Epithelial cell of esophagus (primary cell): ENCODE data around the gene AP4E1.
"Not testable (repeated sequence)": the region's sequence is repeated elsewhere in the genome, so short reads cannot be mapped to it uniquely, and the experiment has no call there.

Experiments
- DNase-seq: peaks from one replicate; pipeline ENCODE4 v3.0.0; 2010; ENCODE audit warnings: low read depth
- H3K4me3 ChIP-seq: 2 replicates; pipeline ENCODE4 v1.5.1; 2011; ENCODE audit warnings: mild to moderate bottlenecking, low read length, control low read depth
- TF ChIP-seq, protein P1 (sequence below): IDR thresholded peaks from 2 replicates; pipeline ENCODE4 v1.5.1; 2011; ENCODE audit warnings: low read depth, mild to moderate bottlenecking, low read length, control low read depth, inconsistent platforms; ENCODE audit not compliant: insufficient read depth; ENCODE audit errors: missing control alignments

AP4E1 gene

GRCh38 chr15:50872832-50873426 is 35.6 kb upstream of the AP4E1 start:
- TF ChIP-seq, protein P1, sequence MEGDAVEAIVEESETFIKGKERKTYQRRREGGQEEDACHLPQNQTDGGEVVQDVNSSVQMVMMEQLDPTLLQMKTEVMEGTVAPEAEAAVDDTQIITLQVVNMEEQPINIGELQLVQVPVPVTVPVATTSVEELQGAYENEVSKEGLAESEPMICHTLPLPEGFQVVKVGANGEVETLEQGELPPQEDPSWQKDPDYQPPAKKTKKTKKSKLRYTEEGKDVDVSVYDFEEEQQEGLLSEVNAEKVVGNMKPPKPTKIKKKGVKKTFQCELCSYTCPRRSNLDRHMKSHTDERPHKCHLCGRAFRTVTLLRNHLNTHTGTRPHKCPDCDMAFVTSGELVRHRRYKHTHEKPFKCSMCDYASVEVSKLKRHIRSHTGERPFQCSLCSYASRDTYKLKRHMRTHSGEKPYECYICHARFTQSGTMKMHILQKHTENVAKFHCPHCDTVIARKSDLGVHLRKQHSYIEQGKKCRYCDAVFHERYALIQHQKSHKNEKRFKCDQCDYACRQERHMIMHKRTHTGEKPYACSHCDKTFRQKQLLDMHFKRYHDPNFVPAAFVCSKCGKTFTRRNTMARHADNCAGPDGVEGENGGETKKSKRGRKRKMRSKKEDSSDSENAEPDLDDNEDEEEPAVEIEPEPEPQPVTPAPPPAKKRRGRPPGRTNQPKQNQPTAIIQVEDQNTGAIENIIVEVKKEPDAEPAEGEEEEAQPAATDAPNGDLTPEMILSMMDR = no peak
- no peak for DNase-seq
- no peak overlapping the region for H3K4me3 ChIP-seq

GRCh38 chr15:50873935-50874361 is 34.5 kb upstream of the AP4E1 start:
- TF ChIP-seq, protein P1 = no peak
- H3K4me3 ChIP-seq = no peak overlapping the region
- DNase-seq = no peak

- H3K4me3 ChIP-seq, DNase-seq: not testable (repeated sequence)
Measured at GRCh38 chr15:50875238-50875637, 33.2 kb upstream of the AP4E1 start.

DNA sequence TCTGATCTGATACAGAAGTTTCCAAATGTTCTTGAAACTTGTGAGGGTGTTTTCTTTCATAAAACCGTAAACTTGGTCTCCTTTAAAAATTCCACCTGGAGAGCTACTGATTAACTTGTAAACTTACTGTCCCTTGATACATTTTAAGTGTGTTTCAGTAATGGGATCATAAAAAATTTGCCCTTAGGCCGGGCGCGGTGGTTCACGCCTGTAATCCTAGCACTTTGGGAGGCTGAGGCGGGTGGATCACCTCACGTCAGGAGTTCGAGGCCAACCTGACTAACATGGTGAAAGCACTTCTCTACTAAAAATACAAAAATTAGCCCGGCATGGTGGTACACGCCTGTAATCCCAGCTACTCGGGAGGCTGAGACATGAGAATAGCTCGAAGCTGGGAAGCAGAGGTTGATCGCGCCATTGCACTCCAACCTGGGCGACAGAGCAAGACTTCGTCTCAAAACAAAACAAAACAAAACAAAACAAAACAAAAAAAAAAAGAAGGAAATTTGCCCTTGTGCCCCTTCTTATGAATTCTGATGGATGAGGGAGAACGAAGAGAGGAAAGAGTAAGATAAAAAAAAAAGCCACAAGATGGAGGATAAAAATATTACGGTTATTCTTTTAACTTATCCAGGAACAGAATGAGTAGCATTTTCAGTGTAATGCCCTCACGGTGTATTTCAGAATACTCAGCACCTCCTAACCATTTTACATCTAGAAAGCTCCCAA is 32.1 kb upstream of the AP4E1 start:
- TF ChIP-seq, protein P1 = no peak
- peak overlapping the region; percentile 29 for H3K4me3 ChIP-seq
- no peak for DNase-seq

- peak overlapping the region; percentile 29 for H3K4me3 ChIP-seq
- TF ChIP-seq, protein P1 = peak; percentile 100
- peak; percentile 82 for DNase-seq
Measured at GRCh38 chr15:50876989-50877360, 31.5 kb upstream of the AP4E1 start.

GRCh38 chr15:50879016-50879617 is 29.4 kb upstream of the AP4E1 start:
- H3K4me3 ChIP-seq = no peak overlapping the region
- TF ChIP-seq, protein P1 = no peak
- no peak for DNase-seq

DNA sequence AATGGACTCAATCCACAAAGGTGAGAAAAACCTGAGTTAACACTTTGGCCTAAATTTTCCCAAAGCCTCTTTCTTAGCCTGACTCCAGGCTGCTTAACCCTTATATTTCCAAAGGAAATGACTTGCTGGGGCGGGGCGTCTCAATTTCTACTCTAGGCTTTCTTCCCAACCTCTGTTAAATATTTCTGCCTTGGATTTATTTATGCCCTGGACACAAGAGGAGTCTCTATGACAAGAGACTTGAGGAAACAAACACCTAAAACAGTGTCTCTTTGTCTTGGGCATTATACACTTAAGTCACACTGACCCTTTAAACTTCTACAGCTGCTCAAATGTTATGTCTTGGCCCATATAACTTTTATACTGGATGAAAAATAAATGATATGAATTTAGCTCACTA is 28.3 kb upstream of the AP4E1 start:
- TF ChIP-seq, protein P1 = no peak
- no peak overlapping the region for H3K4me3 ChIP-seq
- DNase-seq = no peak
